ENCODE measurements around the gene SPPL3.

DNA sequence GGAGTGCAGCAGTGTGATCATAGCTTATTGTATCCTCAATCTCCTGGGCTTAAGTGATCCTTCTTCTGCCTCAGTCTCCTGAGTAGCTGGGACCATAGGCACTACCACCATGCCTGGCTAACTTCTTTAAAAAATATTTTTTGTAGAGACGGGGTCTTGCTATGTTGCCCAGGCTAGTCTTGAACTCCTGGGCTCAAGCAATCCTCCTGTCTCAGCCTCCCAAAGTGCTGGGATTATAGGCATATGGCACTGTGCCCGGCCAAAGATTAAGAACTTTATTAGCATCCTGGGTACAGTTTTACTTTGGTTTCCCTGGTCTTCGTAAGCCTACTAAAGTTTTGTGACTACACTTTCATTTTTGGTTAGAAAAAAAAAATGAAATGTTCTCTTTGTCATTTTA, 94.1 kb downstream of the SPPL3 start:
- TF ChIP-seq, protein P1, sequence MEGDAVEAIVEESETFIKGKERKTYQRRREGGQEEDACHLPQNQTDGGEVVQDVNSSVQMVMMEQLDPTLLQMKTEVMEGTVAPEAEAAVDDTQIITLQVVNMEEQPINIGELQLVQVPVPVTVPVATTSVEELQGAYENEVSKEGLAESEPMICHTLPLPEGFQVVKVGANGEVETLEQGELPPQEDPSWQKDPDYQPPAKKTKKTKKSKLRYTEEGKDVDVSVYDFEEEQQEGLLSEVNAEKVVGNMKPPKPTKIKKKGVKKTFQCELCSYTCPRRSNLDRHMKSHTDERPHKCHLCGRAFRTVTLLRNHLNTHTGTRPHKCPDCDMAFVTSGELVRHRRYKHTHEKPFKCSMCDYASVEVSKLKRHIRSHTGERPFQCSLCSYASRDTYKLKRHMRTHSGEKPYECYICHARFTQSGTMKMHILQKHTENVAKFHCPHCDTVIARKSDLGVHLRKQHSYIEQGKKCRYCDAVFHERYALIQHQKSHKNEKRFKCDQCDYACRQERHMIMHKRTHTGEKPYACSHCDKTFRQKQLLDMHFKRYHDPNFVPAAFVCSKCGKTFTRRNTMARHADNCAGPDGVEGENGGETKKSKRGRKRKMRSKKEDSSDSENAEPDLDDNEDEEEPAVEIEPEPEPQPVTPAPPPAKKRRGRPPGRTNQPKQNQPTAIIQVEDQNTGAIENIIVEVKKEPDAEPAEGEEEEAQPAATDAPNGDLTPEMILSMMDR (IDR thresholded peaks at IDR 0.05) = no peak
- TF ChIP-seq, protein P2, sequence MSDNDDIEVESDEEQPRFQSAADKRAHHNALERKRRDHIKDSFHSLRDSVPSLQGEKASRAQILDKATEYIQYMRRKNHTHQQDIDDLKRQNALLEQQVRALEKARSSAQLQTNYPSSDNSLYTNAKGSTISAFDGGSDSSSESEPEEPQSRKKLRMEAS (IDR thresholded peaks at IDR 0.05; ENCODE audit: low read depth) = no peak
- no peak for TF ChIP-seq ELF1 (IDR thresholded peaks at IDR 0.05)
- no peak for TF ChIP-seq JUND (IDR thresholded peaks at IDR 0.05)
- no peak for TF ChIP-seq TAF1 (IDR thresholded peaks at IDR 0.05; ENCODE audit: borderline replicate concordance, low read depth, low read length)
- TF ChIP-seq, protein P3, sequence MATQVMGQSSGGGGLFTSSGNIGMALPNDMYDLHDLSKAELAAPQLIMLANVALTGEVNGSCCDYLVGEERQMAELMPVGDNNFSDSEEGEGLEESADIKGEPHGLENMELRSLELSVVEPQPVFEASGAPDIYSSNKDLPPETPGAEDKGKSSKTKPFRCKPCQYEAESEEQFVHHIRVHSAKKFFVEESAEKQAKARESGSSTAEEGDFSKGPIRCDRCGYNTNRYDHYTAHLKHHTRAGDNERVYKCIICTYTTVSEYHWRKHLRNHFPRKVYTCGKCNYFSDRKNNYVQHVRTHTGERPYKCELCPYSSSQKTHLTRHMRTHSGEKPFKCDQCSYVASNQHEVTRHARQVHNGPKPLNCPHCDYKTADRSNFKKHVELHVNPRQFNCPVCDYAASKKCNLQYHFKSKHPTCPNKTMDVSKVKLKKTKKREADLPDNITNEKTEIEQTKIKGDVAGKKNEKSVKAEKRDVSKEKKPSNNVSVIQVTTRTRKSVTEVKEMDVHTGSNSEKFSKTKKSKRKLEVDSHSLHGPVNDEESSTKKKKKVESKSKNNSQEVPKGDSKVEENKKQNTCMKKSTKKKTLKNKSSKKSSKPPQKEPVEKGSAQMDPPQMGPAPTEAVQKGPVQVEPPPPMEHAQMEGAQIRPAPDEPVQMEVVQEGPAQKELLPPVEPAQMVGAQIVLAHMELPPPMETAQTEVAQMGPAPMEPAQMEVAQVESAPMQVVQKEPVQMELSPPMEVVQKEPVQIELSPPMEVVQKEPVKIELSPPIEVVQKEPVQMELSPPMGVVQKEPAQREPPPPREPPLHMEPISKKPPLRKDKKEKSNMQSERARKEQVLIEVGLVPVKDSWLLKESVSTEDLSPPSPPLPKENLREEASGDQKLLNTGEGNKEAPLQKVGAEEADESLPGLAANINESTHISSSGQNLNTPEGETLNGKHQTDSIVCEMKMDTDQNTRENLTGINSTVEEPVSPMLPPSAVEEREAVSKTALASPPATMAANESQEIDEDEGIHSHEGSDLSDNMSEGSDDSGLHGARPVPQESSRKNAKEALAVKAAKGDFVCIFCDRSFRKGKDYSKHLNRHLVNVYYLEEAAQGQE (IDR thresholded peaks at IDR 0.05; ENCODE audit: low read depth, low read length) = no peak
- no peak for TF ChIP-seq NRF1 (IDR thresholded peaks at IDR 0.05; ENCODE audit: low read depth, low read length)
- TF ChIP-seq MXI1 (IDR thresholded peaks at IDR 0.05; ENCODE audit: low read depth, low read length) = no peak
